ENCODE data around the gene YPEL1. TPM values are rescaled to one million over a fixed set of nuclear protein-coding genes. Genes with fewer than 3 reads are reported as not detected.
A peak's percentile ranks its signal among the peaks of the same experiment; 100 is the strongest.
"Not testable (repeated sequence)": the region's sequence is repeated elsewhere in the genome, so short reads cannot be mapped to it uniquely, and the experiment has no call there.

YPEL1 gene
- total RNA-seq, 2 donors from 2014 or later: 2.5 to 4.4 TPM

DNA sequence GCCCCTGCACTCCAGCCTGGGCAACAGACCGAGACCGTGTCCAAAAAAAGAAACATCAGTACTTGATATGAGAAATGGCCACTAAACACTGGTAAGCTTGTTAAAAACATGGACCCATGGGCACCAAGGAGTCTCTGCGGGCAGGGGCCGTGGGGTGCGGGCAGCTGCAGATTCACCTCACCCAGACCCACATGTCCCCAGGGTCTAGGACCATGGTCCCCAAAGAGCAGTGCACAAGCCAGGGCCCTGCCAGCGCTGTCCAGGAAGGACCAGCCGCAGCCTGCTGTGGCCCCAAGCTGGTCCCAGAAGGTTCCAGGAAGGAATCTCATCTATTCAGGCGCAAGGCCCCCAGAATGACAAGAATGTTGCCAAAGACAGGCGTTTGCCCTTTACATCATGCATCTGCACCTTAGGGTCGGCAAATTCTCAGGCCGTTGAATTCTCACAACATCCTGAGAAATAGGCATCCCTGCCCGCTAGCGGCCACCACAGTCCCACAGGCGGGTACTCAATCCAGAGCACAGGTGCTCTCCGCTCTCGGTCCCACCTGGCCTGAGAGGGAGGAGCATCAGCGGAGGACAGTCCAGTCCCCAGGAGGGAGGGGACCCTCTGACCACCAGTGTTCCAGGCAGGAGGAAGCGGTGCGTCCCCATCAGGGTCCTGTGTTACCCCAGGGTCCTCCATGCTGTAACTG lies 9.5 kb downstream of the YPEL1 start:
- no peaks in the 10 kb centered on the region for H3K27me3 Mint-ChIP-seq (ENCODE audit: low read depth)
- H3K4me3 Mint-ChIP-seq: no peak overlapping the region
- peaks cover 8% of the 10 kb centered on the region for H3K4me1 Mint-ChIP-seq (ENCODE audit: low read depth)
- no peak overlapping the region for H3K27ac Mint-ChIP-seq
- H3K9me3 Mint-ChIP-seq: no peaks in the 10 kb centered on the region
- H3K36me3 Mint-ChIP-seq (ENCODE audit: insufficient read depth in 2 of 2): no peaks in the 10 kb centered on the region
- no peak for DNase-seq
- peak in 1 of 2 donors; percentile 15 for ATAC-seq (replicated peaks in 1 of 2)

DNA sequence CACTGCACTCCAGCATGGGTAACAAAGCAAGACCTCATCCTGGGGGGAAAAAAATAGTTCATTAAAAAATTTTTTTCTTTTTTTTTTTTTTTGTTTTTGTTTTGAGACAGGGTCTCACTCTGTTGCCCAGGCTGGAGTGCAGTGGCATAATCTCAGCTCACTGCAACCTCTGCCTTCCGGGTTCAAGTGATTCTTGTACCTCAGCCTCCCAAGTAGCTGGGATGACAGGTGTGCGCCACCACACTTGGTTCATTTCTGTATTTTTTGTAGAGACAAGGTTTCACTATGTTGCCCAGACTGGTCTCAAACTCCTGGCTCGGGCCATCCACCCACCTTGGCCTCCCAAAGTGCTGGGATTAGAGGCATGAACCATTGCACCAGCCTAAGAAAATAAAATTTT lies 11.1 kb downstream of the YPEL1 start:
- H3K4me3 Mint-ChIP-seq; H3K27ac Mint-ChIP-seq; H3K36me3 Mint-ChIP-seq (ENCODE audit: insufficient read depth in 2 of 2): not testable (repeated sequence)

DNA sequence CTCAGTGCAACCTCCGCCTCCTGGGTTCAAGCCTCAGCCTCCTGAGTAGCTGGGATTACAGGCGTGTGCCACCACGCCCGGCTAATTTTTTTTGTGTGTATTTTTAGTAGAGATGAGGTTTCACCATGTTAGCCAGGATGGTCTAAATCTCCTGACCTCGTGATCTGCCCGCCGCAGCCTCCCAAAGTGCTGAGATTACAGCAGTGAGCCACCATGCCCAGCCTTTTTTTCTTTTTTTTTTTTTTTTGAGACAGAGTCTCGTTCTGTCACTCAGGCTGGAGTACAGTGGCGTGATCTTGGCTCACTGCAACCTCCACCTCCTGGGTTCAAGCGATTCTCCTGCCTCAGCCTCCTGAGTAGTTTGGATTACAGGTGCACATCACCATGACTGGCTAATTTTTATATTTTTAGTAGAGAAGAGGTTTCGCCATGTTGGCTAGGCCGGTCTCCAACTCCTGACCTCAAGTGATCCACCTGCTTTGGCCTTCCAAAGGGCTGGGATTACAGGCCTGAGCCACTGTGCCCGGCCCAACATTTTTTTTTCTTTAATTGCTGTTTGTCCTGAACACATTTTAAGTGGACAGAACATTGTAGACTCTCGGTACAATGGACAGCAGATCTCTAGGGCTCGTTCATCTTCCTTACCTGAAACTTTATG lies 14.3 kb downstream of the YPEL1 start:
- ATAC-seq (replicated peaks in 1 of 2); H3K9me3 Mint-ChIP-seq; H3K27ac Mint-ChIP-seq; H3K36me3 Mint-ChIP-seq (ENCODE audit: insufficient read depth in 2 of 2); DNase-seq; H3K27me3 Mint-ChIP-seq (ENCODE audit: low read depth); H3K4me1 Mint-ChIP-seq (ENCODE audit: low read depth); H3K4me3 Mint-ChIP-seq: not testable (repeated sequence)

More for the DNA sequence above, 11.1 kb downstream of the YPEL1 start:
- not testable (repeated sequence) for H3K9me3 Mint-ChIP-seq; ATAC-seq (replicated peaks in 1 of 2); H3K4me1 Mint-ChIP-seq (ENCODE audit: low read depth); H3K27me3 Mint-ChIP-seq (ENCODE audit: low read depth); DNase-seq

DNA sequence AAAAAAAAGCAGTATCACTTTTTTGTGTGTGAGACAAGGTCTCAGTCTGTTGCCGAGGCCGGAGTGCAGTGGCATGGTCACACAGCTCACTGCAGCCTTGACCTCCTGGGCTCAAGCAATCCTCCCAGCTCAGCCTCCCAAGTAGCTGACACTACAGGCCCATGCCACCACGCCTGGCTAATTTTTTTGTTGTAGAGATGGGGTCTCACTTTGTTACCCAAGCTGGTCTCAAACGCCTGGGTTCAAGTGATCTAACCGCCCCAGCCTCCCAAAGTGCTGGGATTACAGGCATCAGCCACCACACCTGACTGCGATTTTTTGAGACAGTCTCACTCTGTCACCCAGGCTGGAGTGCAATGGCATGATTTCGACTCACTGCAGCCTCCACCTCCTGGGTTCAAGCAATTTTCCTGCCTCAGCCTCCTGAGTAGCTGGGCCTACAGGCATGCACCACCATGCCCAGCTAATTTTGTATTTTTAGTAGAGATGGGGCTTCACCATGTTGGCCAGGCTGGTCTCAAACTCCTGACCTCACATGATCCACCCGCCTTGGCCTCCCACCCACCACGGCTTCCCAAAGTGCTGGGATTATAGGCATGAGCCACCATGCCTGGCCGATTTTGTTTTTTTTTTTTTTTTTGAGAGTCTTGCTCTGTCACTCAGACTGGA lies 15.3 kb downstream of the YPEL1 start:
- H3K4me1 Mint-ChIP-seq (ENCODE audit: low read depth); H3K36me3 Mint-ChIP-seq (ENCODE audit: insufficient read depth in 2 of 2); H3K4me3 Mint-ChIP-seq; H3K27me3 Mint-ChIP-seq (ENCODE audit: low read depth); H3K9me3 Mint-ChIP-seq; DNase-seq; H3K27ac Mint-ChIP-seq; ATAC-seq (replicated peaks in 1 of 2): not testable (repeated sequence)

DNA sequence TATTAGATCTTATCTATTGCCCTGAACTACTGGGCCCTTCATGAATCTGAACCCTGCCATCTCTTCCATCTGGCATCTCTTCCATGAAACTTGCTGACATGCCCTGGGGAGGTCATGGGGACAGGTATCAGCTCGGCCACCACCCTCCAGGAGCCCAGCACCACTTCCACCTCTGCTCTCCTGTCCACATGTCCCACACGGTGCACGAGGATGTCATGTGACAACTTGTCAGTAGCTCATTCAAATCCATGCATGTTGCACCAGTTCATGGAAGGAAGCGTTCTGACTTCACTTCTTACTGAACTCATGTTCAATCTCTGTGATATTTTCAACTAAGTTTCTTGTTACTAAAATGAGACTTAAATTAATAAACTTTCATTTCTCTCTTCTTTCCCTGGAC lies 16.6 kb downstream of the YPEL1 start:
- no peak overlapping the region for H3K4me3 Mint-ChIP-seq
- DNase-seq (no peak), ATAC-seq (replicated peaks in 1 of 2) (no peak)
- H3K27ac Mint-ChIP-seq: no peak overlapping the region
- H3K9me3 Mint-ChIP-seq: no peaks in the 10 kb centered on the region
- H3K27me3 Mint-ChIP-seq (ENCODE audit: low read depth): no peaks in the 10 kb centered on the region
- H3K4me1 Mint-ChIP-seq (ENCODE audit: low read depth): peaks cover 5% of the 10 kb centered on the region
- H3K36me3 Mint-ChIP-seq (ENCODE audit: insufficient read depth in 2 of 2): no peaks in the 10 kb centered on the region

DNA sequence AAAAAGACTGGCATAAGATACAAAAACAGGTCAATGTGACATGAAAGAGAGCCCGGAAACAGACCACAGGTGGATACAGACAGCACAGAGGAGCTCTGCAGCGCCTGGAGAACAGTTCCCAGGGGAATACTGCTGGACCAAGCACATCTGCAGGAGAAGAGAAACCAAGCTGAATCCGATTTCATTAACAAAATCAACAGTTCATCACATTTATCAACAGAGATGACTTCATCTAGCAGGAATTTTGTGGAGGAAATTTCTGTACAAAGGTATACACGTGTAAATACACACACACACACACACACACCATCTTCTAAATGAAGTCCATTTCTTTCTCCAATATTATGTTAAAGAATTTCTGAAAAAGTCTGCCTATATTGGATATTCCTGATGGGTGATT lies 17.1 kb downstream of the YPEL1 start:
- H3K4me3 Mint-ChIP-seq: no peak overlapping the region
- no peaks in the 10 kb centered on the region for H3K27me3 Mint-ChIP-seq (ENCODE audit: low read depth)
- peaks cover 7% of the 10 kb centered on the region for H3K4me1 Mint-ChIP-seq (ENCODE audit: low read depth)
- H3K9me3 Mint-ChIP-seq: no peaks in the 10 kb centered on the region
- no peak overlapping the region for H3K27ac Mint-ChIP-seq
- no peaks in the 10 kb centered on the region for H3K36me3 Mint-ChIP-seq (ENCODE audit: insufficient read depth in 2 of 2)
- ATAC-seq (replicated peaks in 1 of 2): no peak
- no peak for DNase-seq

DNA sequence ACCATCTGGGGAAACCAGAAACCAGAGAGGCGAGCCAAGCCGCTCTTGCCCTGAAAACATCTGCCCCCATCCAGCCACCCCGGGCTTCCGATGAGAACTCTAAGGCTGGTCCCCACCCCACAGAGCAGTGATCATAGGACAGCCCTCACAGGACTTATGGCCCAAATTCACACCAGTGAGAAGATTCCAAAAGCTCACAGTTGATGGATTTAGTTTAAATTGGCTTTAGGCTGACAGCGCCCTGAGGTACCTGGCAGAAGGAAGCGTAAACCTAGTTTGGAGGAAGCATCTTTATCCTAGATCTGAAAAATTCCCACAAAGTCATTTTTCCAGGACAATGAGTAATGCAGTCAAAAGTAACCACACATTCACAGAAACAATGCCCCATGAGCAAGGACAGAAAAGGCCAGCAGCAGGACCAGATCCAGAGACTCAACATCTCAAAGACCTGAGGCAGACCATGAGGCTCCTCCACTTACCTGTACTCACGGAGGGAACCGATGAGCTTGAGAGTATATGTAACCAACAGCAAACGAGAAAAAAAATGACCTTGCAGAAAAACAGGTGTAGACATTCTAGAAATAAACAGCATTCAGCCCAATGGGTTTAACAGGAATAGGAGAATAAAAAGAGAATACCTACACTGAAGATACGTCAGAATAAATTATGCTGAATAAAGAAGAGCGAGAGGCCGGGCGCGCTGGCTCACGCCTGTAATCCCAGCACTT lies 19.0 kb downstream of the YPEL1 start:
- not testable (repeated sequence) for ATAC-seq (replicated peaks in 1 of 2); H3K27ac Mint-ChIP-seq; H3K9me3 Mint-ChIP-seq; H3K27me3 Mint-ChIP-seq (ENCODE audit: low read depth); DNase-seq; H3K36me3 Mint-ChIP-seq (ENCODE audit: insufficient read depth in 2 of 2); H3K4me3 Mint-ChIP-seq
- peaks cover 15% of the 10 kb centered on the region for H3K4me1 Mint-ChIP-seq (ENCODE audit: low read depth)

DNA sequence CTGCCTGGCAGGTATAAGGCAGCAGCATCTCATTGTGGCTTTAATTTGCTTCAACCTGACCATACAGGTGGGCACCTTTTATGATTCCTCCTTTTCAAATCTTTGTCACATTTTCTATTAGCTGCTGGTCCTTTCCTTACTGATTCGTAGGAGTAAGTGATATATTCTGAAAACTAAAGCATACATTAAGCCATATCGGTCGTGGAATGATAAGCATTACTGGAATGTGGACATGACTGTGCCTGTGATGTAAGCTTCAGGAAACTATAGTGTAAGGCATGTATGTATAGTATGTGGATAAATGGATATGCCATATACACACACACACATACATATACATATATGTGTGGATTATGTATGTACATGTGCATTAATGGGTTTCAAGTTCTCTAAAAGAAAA lies 20.8 kb downstream of the YPEL1 start:
- Mint-ChIP-seq H3K4me3 (no peak overlapping the region), H3K27me3 (ENCODE audit: low read depth) (no peaks in the 10 kb centered on the region), H3K27ac (no peak overlapping the region), H3K36me3 (ENCODE audit: insufficient read depth in 2 of 2) (no peaks in the 10 kb centered on the region), H3K4me1 (ENCODE audit: low read depth) (peaks cover 15% of the 10 kb centered on the region), H3K9me3 (no peaks in the 10 kb centered on the region)
- DNase-seq: no peak
- no peak for ATAC-seq (replicated peaks in 1 of 2)

DNA sequence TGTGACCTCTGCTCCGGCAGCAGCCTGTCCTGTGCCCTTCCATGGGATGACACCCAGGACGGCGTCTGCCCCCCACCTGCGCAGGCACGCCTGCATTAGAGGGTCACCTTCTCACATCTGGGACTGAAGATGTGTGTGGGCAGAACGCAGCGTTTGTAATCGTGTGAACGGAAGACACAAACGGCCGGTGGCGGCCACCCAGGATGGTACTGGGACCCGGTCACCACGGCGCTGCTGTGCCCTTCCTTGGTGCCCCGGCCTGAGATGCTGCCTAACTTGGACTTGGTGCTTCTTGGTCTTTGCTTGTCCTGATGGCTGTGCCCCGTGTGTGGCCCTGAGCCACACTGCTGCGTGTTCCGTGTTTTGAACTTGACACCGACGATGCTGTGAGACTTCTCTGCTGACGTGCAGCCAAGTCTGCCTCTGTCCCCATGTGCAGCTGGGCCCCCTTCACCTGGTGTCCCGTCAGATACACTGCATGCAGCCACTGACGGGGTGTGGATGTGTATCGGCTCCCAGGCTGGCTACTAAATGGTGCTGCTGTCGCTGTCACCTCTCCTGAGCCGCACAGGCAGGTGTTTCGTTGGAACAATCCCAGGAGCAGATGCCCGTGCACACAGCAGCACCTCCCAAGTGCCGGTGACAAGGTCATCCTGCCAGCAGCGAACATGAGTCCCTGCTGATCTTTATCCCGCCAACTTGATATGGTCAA lies 21.4 kb downstream of the YPEL1 start:
- Mint-ChIP-seq H3K9me3 (no peaks in the 10 kb centered on the region), H3K4me1 (ENCODE audit: low read depth) (peaks cover 15% of the 10 kb centered on the region)

DNA sequence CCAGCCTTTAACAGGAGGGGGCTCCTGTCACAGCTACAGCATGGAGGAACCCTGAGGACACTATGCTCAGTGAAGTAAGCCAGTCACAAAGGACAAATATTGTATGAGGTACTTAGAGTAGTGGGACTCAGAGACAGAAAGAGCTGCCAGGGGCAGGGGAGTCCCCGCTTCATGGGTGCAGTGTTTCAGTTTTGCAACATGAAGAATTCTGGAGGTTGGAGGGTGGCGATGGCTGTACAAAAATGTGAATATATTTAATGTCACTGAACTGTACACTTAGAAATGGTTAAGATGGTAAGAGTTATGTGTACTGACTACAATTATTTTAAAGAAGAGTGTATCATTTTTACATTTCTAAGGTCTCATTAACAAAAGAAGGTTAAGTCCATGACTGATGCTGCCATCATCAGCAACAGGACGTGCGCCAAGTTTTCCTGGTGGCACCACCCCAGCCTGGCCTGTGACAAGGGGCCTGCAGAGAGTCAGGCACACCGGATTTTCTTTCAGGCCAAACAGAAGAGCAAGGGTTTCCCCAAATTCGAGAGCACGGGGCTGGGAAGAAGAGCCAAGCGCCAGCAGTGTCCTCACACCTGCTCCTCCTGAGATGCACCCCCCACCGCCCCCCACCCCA lies 22.1 kb downstream of the YPEL1 start:
- H3K4me1 Mint-ChIP-seq (ENCODE audit: low read depth): peaks cover 10% of the 10 kb centered on the region
- no peaks in the 10 kb centered on the region for H3K36me3 Mint-ChIP-seq (ENCODE audit: insufficient read depth in 2 of 2)
- ATAC-seq (replicated peaks in 1 of 2): peak; percentile 62 to 66
- no peak for DNase-seq
- peak overlapping the region; percentile 72 to 78 for H3K4me3 Mint-ChIP-seq
- H3K27ac Mint-ChIP-seq: no peak overlapping the region
- H3K9me3 Mint-ChIP-seq: no peaks in the 10 kb centered on the region
- no peaks in the 10 kb centered on the region for H3K27me3 Mint-ChIP-seq (ENCODE audit: low read depth)

More for the DNA sequence above, 21.4 kb downstream of the YPEL1 start:
- Mint-ChIP-seq H3K36me3 (ENCODE audit: insufficient read depth in 2 of 2) (no peaks in the 10 kb centered on the region), H3K27me3 (ENCODE audit: low read depth) (no peaks in the 10 kb centered on the region), H3K27ac (no peak overlapping the region), H3K4me3 (no peak overlapping the region)
- ATAC-seq (replicated peaks in 1 of 2) (no peak), DNase-seq (no peak)

DNA sequence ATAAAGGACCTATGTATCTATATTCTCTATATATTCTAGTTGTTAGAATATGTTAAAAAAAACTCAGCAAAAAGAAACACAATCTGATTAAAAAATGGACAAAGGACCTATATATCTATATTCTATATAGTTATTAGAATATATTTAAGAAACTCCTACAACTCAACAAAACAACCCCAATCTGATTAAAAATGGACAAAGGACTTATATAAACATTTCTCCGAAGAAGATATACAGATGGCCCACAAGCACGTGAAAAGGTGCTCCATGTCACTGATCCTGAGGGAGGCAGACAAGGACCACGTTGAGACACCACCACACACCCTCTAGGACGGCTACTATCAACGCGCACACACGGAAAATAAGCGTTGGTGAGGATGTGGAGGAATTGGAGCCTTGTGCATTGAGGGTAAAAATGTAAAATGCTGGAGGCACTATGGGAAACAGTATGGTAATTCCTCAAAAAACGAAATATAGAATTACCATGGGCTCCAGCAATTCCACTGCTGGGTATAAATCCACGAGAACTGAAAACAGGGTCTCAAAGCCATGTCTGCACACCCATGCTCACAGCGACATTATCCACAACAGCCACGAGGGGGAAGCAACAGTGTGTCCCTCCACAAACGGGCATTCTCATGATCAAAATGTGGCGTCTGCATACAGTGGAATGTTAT lies 22.7 kb downstream of the YPEL1 start:
- Mint-ChIP-seq H3K36me3 (ENCODE audit: insufficient read depth in 2 of 2) (no peaks in the 10 kb centered on the region), H3K4me3 (peak overlapping the region; percentile 72 to 78), H3K27ac (no peak overlapping the region), H3K9me3 (no peaks in the 10 kb centered on the region), H3K4me1 (ENCODE audit: low read depth) (peaks cover 10% of the 10 kb centered on the region), H3K27me3 (ENCODE audit: low read depth) (no peaks in the 10 kb centered on the region)
- DNase-seq (peak; percentile 56 to 59), ATAC-seq (replicated peaks in 1 of 2) (peak; percentile 88 to 92)

DNA sequence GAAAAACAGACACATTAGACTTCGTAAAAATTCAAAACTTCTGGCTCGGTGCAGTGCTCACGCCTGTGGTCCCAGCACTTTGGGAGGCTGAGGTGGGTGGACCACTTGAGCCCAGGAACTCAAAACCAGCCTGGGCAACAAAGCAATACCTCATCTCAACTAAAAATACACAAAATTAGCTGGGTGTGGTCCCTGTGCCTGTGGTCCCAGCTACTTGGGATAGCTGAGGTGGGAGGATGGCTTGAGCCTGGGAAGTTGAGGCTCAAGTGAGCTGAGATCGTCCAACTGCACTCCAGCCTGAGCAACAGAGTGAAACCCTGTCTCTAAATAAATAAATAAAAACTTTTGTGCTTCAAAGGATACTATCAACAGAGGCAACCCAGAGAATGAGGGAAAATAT lies 23.7 kb downstream of the YPEL1 start:
- no peaks in the 10 kb centered on the region for H3K36me3 Mint-ChIP-seq (ENCODE audit: insufficient read depth in 2 of 2)
- H3K27me3 Mint-ChIP-seq (ENCODE audit: low read depth): no peaks in the 10 kb centered on the region
- no peaks in the 10 kb centered on the region for H3K9me3 Mint-ChIP-seq
- no peak for ATAC-seq (replicated peaks in 1 of 2)
- DNase-seq: no peak
- H3K27ac Mint-ChIP-seq: no peak overlapping the region
- no peak overlapping the region for H3K4me3 Mint-ChIP-seq
- peaks cover 10% of the 10 kb centered on the region for H3K4me1 Mint-ChIP-seq (ENCODE audit: low read depth)

All from activated T-cell treated with anti-CD3 and anti-CD28 coated beads, Interleukin-2, amount 50 U/mL, for 72 hours (primary cell).